ENCODE data around the gene LPIN1. TPM values are rescaled to one million over a fixed set of nuclear protein-coding genes. Genes with fewer than 3 reads are reported as not detected.
A peak's percentile ranks its signal among the peaks of the same experiment; 100 is the strongest.

LPIN1 gene
- total RNA-seq, 1 donor from 2014 or later: 23.4 TPM

GRCh38 chr2:11831415-11831814 is 85.0 kb downstream of the LPIN1 start:
- H3K27ac ChIP-seq (ENCODE audit: low read depth, low read length): no peak overlapping the region
- H3K9ac ChIP-seq (ENCODE audit: low read length): no peak overlapping the region
- DNase-seq (ENCODE audit: low read depth) (no peak), FAIRE-seq (no peak)
- H3K4me2 ChIP-seq (ENCODE audit: low read length): no peak overlapping the region
- H3K9me3 ChIP-seq (ENCODE audit: insufficient read depth, low read depth, low read length): no peaks in the 10 kb centered on the region
- H2AFZ ChIP-seq (ENCODE audit: low read depth, low read length): no peak overlapping the region
- peaks cover 6% of the 10 kb centered on the region for H3K36me3 ChIP-seq (ENCODE audit: insufficient read depth, low read length)
- H3K27me3 ChIP-seq (ENCODE audit: insufficient read depth, low read length): no peaks in the 10 kb centered on the region
- Mint-ChIP-seq H3K27me3 (ENCODE audit: low read depth, unreplicated experiment) (peaks cover 2% of the 10 kb centered on the region), H3K9me3 (ENCODE audit: unreplicated experiment) (peaks cover 10% of the 10 kb centered on the region), H3K36me3 (ENCODE audit: low read depth, unreplicated experiment) (no peaks in the 10 kb centered on the region), H3K27ac (ENCODE audit: unreplicated experiment) (no peak overlapping the region), H3K4me3 (ENCODE audit: unreplicated experiment) (no peak overlapping the region), H3K4me1 (ENCODE audit: low read depth, unreplicated experiment) (peaks cover 31% of the 10 kb centered on the region)
- no peaks in the 10 kb centered on the region for H4K20me1 ChIP-seq (ENCODE audit: insufficient read depth, low read length)
- H3K4me3 ChIP-seq (ENCODE audit: insufficient read depth, low read depth, low read length): no peak overlapping the region
- H3K4me1 ChIP-seq (ENCODE audit: insufficient read depth, low read length): peaks cover 34% of the 10 kb centered on the region
- no peak for TF ChIP-seq EZH2 (IDR thresholded peaks at IDR 0.05; ENCODE audit: insufficient read depth, low read length)
- TF ChIP-seq CTCF (IDR thresholded peaks at IDR 0.05; ENCODE audit: insufficient read depth, low read depth, low read length): no peak
- no peaks in the 10 kb centered on the region for H3K79me2 ChIP-seq (ENCODE audit: insufficient read depth, low read length)

GRCh38 chr2:11832531-11832930 is 86.1 kb downstream of the LPIN1 start:
- Mint-ChIP-seq H3K4me3 (ENCODE audit: unreplicated experiment) (no peak overlapping the region), H3K27me3 (ENCODE audit: low read depth, unreplicated experiment) (peaks cover 8% of the 10 kb centered on the region), H3K27ac (ENCODE audit: unreplicated experiment) (no peak overlapping the region), H3K9me3 (ENCODE audit: unreplicated experiment) (peaks cover 10% of the 10 kb centered on the region), H3K36me3 (ENCODE audit: low read depth, unreplicated experiment) (no peaks in the 10 kb centered on the region), H3K4me1 (ENCODE audit: low read depth, unreplicated experiment) (peaks cover 31% of the 10 kb centered on the region)
- TF ChIP-seq CTCF (IDR thresholded peaks at IDR 0.05; ENCODE audit: insufficient read depth, low read depth, low read length): no peak
- no peak for TF ChIP-seq EZH2 (IDR thresholded peaks at IDR 0.05; ENCODE audit: insufficient read depth, low read length)
- Histone ChIP-seq H2AFZ (ENCODE audit: low read depth, low read length) (no peak overlapping the region), H3K4me2 (ENCODE audit: low read length) (no peak overlapping the region), H3K4me3 (ENCODE audit: insufficient read depth, low read depth, low read length) (no peak overlapping the region), H3K9me3 (ENCODE audit: insufficient read depth, low read depth, low read length) (no peaks in the 10 kb centered on the region), H3K36me3 (ENCODE audit: insufficient read depth, low read length) (no peaks in the 10 kb centered on the region), H3K27ac (ENCODE audit: low read depth, low read length) (no peak overlapping the region), H4K20me1 (ENCODE audit: insufficient read depth, low read length) (no peaks in the 10 kb centered on the region), H3K79me2 (ENCODE audit: insufficient read depth, low read length) (no peaks in the 10 kb centered on the region), H3K9ac (ENCODE audit: low read length) (no peak overlapping the region), H3K4me1 (ENCODE audit: insufficient read depth, low read length) (peaks cover 34% of the 10 kb centered on the region), H3K27me3 (ENCODE audit: insufficient read depth, low read length) (no peaks in the 10 kb centered on the region)
- no peak for FAIRE-seq
- no peak for DNase-seq (ENCODE audit: low read depth)

- no peaks in the 10 kb centered on the region for H3K79me2 ChIP-seq (ENCODE audit: insufficient read depth, low read length)
- H3K27me3 Mint-ChIP-seq (ENCODE audit: low read depth, unreplicated experiment): peaks cover 12% of the 10 kb centered on the region
- no peaks in the 10 kb centered on the region for H3K27me3 ChIP-seq (ENCODE audit: insufficient read depth, low read length)
- no peak overlapping the region for H3K4me3 Mint-ChIP-seq (ENCODE audit: unreplicated experiment)
- H4K20me1 ChIP-seq (ENCODE audit: insufficient read depth, low read length): no peaks in the 10 kb centered on the region
- peaks cover 31% of the 10 kb centered on the region for H3K4me1 Mint-ChIP-seq (ENCODE audit: low read depth, unreplicated experiment)
- H3K36me3 Mint-ChIP-seq (ENCODE audit: low read depth, unreplicated experiment): no peaks in the 10 kb centered on the region
- no peaks in the 10 kb centered on the region for H3K36me3 ChIP-seq (ENCODE audit: insufficient read depth, low read length)
- H3K9me3 Mint-ChIP-seq (ENCODE audit: unreplicated experiment): peaks cover 10% of the 10 kb centered on the region
- FAIRE-seq: peak; percentile 78
- no peak overlapping the region for H3K4me3 ChIP-seq (ENCODE audit: insufficient read depth, low read depth, low read length)
- no peak overlapping the region for H3K27ac Mint-ChIP-seq (ENCODE audit: unreplicated experiment)
- H2AFZ ChIP-seq (ENCODE audit: low read depth, low read length): peak overlapping the region; percentile 22
- TF ChIP-seq CTCF (IDR thresholded peaks at IDR 0.05; ENCODE audit: insufficient read depth, low read depth, low read length) (no peak), EZH2 (IDR thresholded peaks at IDR 0.05; ENCODE audit: insufficient read depth, low read length) (no peak)
- H3K9ac ChIP-seq (ENCODE audit: low read length): no peak overlapping the region
- H3K9me3 ChIP-seq (ENCODE audit: insufficient read depth, low read depth, low read length): no peaks in the 10 kb centered on the region
- H3K4me2 ChIP-seq (ENCODE audit: low read length): peak overlapping the region; percentile 54
- H3K4me1 ChIP-seq (ENCODE audit: insufficient read depth, low read length): peaks cover 34% of the 10 kb centered on the region
- H3K27ac ChIP-seq (ENCODE audit: low read depth, low read length): peak overlapping the region; percentile 29
- peak; percentile 93 for DNase-seq (ENCODE audit: low read depth)
Measured at GRCh38 chr2:11833601-11834000, 87.2 kb downstream of the LPIN1 start.
